Stimulated activated CD8-positive, alpha-beta memory T cell treated with anti-CD3 and anti-CD28 coated beads, Interleukin-15, amount 100 ng/mL, for 48 hours (primary cell): Measurements from ENCODE around the gene PRDM16.
"Not testable (repeated sequence)": the region's sequence is repeated elsewhere in the genome, so short reads cannot be mapped to it uniquely, and the experiment has no call there.

Source experiments
- DNase-seq, 2 donors: peaks; one replicate each; pipeline ENCODE4 v3.0.0-alpha.2; 2020; ENCODE audit warnings: low read depth in 2 of 2

PRDM16 gene

GRCh38 chr1:3227351-3227704 lies 158.3 kb downstream of the PRDM16 start:
- DNase-seq: no peak

DNA sequence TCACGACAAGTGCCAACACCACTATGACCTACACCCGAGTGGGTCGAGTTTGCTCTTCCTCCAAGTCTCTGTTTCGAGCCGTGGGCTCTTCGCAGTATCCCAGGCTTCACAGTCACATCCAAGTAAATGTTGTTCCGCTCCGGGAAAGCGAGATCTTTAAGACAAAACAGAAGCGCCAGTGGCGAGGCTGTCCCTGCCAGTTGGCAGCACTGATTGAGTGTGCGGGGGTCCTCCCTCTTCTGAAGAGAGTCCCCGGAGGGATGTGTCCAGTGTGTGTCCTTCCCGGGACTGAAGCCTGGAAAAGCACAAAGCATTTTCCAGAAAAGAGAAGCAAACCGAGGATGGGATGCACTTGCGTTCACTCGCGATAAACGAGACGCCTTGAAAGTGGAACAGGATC lies 158.9 kb downstream of the PRDM16 start:
- no peak for DNase-seq

GRCh38 chr1:3229081-3229725 lies 160.2 kb downstream of the PRDM16 start:
- DNase-seq: no peak

GRCh38 chr1:3230553-3230952 lies 161.6 kb downstream of the PRDM16 start:
- no peak for DNase-seq

GRCh38 chr1:3231245-3231644 lies 162.2 kb downstream of the PRDM16 start:
- no peak for DNase-seq

DNA sequence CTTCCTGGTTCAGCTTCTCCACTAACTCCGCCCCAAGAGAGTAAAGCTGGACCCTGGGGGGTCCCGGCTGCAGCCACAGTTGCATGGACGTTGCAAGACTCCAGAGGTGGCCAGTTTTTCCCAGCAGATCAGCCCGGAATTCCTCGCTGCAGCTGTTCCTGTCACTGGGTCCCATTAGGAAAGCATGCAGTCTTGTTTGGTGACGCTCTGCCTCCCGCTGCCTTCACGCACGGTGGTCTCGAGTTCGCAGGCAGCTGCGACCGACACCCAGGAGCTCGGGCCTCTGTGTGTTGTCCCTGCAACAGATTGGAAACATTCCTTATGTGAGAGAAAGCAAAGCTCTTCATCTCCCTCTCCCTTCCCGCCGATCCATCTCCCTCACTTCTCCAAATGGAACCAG lies 162.8 kb downstream of the PRDM16 start:
- DNase-seq: no peak

DNA sequence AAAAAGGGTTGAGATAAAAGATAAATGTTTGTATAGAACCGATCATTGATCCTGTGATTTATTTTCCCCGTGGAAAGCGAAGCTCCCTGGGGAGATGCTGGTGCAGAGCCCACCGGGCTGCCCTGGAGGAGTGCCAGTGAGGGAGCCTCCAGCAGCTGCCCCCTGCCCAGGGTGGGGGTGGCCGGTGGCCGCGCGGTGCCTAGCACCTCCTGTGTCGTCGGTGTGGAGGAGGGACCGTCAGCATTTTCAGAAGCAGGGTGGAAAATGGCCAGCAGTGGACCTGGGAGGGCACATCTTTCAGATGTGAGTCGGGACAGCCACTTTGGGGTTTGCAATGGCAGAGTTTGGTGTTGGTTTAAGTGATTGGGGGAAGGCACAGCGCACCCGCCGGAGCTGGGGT lies 164.0 kb downstream of the PRDM16 start:
- DNase-seq: no peak

- no peak for DNase-seq
These were observed 164.5 kb downstream of the PRDM16 start for GRCh38 chr1:3233551-3233950.

- no peak for DNase-seq
These were observed 165.3 kb downstream of the PRDM16 start for GRCh38 chr1:3234281-3234680.

- DNase-seq: no peak
These were observed 166.0 kb downstream of the PRDM16 start for GRCh38 chr1:3234956-3235355.

DNA sequence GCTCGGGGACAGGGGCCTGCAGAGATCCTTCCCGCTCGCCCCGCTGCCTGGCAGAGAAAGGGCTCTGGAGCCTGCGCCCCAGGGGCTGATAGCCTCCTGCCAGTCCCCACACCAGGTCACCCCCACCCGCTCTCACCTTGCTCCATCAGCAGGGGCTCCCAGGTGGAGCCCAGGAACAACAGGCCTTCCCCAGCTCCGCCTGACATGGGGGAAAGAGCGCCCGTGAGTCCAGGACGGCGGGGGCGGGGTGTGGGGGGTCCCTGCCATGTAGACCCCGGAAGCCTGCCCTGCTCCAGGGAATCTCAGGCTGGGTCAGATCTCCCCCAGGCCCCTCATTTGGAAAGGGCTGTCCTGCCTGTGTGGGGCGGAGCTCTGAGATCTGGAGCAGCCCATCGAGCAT lies 166.5 kb downstream of the PRDM16 start:
- no peak for DNase-seq

- no peak for DNase-seq
These were observed 167.4 kb downstream of the PRDM16 start for GRCh38 chr1:3236361-3236760.

- DNase-seq: no peak
These were observed 168.0 kb downstream of the PRDM16 start for GRCh38 chr1:3236955-3237354.

GRCh38 chr1:3237570-3237969 lies 168.6 kb downstream of the PRDM16 start:
- DNase-seq: no peak

GRCh38 chr1:3237994-3238702 lies 169.1 kb downstream of the PRDM16 start:
- no peak for DNase-seq

DNA sequence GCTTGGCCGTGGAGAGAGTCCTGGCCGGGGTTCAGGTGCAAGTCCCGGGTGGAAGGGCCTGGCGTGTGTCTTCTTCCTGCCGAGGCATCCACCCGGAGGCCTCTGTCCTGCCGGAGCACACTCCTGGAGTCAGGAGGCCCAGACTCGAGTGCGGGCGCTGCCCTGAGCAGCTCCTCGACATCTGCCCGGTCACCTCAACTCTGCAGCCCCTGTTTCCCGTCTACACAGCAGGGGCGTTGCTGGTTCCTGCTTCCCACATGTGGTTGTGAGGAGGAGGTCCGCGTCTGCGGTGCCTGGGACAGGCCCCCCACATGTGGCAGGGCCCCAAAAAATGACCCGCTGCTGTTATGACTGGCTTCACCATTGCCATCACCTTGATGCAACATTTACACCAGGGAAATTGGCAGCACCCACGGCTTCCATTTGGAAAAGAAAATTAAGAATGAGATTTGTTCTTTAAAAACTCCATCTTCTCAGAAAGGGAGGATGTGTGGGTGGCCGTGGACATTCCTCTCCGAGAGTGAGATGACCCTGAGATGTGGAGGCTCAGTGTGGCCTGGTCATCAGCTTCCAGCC lies 169.8 kb downstream of the PRDM16 start:
- no peak for DNase-seq

DNA sequence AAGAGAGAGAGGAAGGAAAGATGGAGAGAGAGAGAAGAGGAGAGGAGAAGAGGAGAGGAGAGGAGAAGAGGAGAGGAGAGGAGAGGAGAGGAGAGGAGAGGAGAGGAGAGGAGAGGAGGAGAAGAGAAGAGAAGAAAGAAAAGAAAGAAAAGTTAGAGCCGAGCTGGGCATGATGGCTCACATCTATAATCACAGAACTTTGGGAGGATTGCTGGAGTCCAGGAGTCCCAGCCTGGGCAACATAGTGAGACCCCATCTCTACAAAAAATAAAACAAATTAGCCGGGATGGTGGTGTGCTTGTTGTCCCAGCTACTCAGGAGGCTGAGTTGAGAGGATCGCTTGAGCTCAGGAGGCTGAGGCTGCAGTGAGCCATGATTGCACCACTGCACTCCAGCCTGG lies 171.0 kb downstream of the PRDM16 start:
- not testable (repeated sequence) for DNase-seq

DNA sequence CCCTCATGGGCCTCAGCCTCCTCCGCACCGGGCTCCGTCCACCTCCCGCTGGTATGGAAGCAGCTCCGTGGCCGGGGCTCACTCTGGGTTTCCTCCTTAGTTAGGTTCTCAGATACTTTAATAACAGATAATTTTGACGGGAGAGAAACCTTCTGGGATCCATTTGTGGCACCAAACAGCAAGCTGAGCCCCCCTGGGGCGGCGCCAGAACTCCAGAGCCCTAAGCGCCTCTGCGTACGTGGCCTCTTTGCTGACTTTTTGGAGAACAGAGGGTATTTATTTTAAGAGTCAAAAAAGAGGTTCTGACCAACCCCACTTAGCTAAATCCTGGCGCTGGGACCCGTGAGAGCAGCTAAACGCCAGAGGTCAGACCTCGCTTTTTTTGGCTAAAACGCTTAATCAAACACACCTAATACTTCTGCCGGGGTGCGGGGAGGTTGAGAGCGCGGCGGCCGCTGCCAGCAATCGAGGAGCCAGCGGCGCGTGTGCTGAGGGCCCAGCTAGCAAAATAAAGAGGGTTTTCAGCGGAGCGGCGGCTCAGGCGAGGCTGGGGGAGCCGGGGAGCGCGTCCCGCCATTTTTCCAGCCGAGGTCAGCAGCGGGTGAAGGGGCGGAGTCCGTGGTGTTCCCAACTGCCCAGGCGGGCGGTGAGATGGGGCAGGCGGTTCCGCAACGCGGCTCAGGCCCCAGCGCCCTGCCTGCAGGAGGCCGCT lies 171.7 kb downstream of the PRDM16 start:
- DNase-seq: no peak

GRCh38 chr1:3241236-3241550 lies 172.2 kb downstream of the PRDM16 start:
- no peak for DNase-seq

DNA sequence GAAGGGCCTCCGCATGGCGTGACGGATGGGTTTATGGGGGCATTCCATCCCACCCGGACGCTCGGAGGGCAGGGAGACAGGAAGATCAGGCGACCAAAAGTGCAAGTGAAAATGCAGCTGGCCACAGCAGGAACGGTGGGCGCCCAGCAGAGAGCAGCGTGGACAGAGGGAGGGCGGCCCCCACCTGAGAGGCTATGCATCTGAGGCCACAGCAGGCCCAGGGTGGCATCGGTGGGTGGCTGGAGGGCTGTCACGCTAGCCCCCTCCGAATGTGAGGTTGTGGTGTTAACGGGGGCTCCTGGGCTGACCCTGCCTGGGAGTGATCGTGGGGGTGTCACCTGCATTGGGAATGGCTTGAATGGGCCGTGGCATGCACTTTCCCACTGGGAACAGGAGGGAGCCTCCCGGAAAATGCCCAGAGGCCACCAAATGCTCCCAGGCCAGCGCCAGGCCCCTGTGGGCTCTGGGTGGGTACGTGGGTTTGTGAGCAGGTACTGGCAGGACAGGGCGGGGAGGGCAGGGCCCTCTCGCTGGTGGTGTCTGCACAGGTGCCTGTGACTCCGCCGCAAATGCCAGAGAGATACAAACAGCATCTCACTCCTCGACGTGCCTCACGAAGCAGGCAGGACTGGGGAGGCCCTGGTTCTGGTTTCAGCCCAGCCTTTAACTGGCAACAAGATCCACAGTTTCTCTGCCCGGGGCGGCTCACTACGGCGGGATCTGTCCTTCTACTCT lies 172.8 kb downstream of the PRDM16 start:
- DNase-seq: no peak

GRCh38 chr1:3242408-3243260 lies 173.6 kb downstream of the PRDM16 start:
- no peak for DNase-seq
